Neural cell (in vitro differentiated cells): ENCODE results near the gene HIVEP2. TPM values are rescaled to one million over a fixed set of nuclear protein-coding genes. Genes with fewer than 3 reads are reported as not detected.

Source experiments
- H2AFZ ChIP-seq: fragments of 200-600, 300-800 bp; sonication (generic), shearing (Covaris generic); 2 replicates; pipeline ENCODE4 v1.6.0; 2014; ENCODE audit warnings: low read depth, mild to moderate bottlenecking, antibody characterized with exemption, low read length, moderate library complexity
- H3F3A ChIP-seq: fragments of 200-600 bp; shearing (Covaris generic); 2 replicates; pipeline ENCODE4 v1.6.1; 2016; ENCODE audit warnings: mild to moderate bottlenecking, moderate library complexity, mixed read lengths, antibody characterized with exemption, low read length; ENCODE audit not compliant: insufficient read depth, poor library complexity, severe bottlenecking
- H3K27ac ChIP-seq: fragments of 200-600, 300-800 bp; sonication (generic), shearing (Covaris generic); 2 replicates; pipeline ENCODE4 v1.5.1; 2014; ENCODE audit warnings: mild to moderate bottlenecking, low read length, moderate library complexity
- H3K27me3 ChIP-seq: fragments of 300-800, 200-600 bp; sonication (generic), shearing (Covaris generic); 2 replicates; pipeline ENCODE4 v1.6.0; 2014; ENCODE audit warnings: mild to moderate bottlenecking, low read depth, low read length, moderate library complexity; ENCODE audit not compliant: insufficient read depth
- H3K36me3 ChIP-seq: fragments of 300-800, 200-600 bp; sonication (generic), shearing (Covaris generic); 2 replicates; pipeline ENCODE4 v1.5.1; 2014; ENCODE audit warnings: mild to moderate bottlenecking, antibody characterized with exemption, low read length, moderate library complexity; ENCODE audit not compliant: insufficient read depth
- H3K4me2 ChIP-seq: fragments of 300-800, 200-600 bp; sonication (generic), shearing (Covaris generic); 2 replicates; pipeline ENCODE4 v1.6.0; 2014; ENCODE audit warnings: mild to moderate bottlenecking, low read length
- H3K4me3 ChIP-seq: fragments of 300-800, 200-600 bp; sonication (generic), shearing (Covaris generic); 2 replicates; pipeline ENCODE4 v1.5.1; 2014; ENCODE audit warnings: mild to moderate bottlenecking, low read length, moderate library complexity
- H3K79me2 ChIP-seq: fragments of 200-600 bp; shearing (Covaris generic); replicated peaks from 2 replicates; pipeline ENCODE4 v1.6.0; 2014; ENCODE audit warnings: mild to moderate bottlenecking, low read length, moderate library complexity; ENCODE audit not compliant: insufficient read depth
- H3K9ac ChIP-seq: fragments of 300-800, 200-600 bp; sonication (generic), shearing (Covaris generic); 2 replicates; pipeline ENCODE4 v1.6.1; 2016; ENCODE audit warnings: mild to moderate bottlenecking, low read length, mixed read lengths
- H3K9me2 ChIP-seq: fragments of 200-600 bp; shearing (Covaris generic); 2 replicates; pipeline ENCODE4 v1.6.1; 2016; ENCODE audit warnings: mild to moderate bottlenecking, low read length, mixed read lengths; ENCODE audit not compliant: insufficient read depth
- H3K9me3 ChIP-seq: fragments of 200-600, 300-800 bp; sonication (generic), shearing (Covaris generic); 2 replicates; pipeline ENCODE4 v1.6.1; 2016; ENCODE audit warnings: mild to moderate bottlenecking, mixed run types, low read length, moderate library complexity, mixed read lengths
- H4K20me1 ChIP-seq: fragments of 200-600 bp; shearing (Covaris generic); 2 replicates; pipeline ENCODE4 v1.6.1; 2016; ENCODE audit warnings: mild to moderate bottlenecking, mixed run types; ENCODE audit not compliant: insufficient read depth
- EP300 ChIP-seq: fragments of 450-650 bp; conservative IDR thresholded peaks from 2 replicates; pipeline ENCODE4 v1.6.1; 2014; ENCODE audit warnings: antibody characterized with exemption, mild to moderate bottlenecking, moderate library complexity; ENCODE audit not compliant: poor library complexity, severe bottlenecking
- EZH2 ChIP-seq: fragments of 200-600, 300-800 bp; shearing (Covaris generic), sonication (generic); IDR thresholded peaks from 2 replicates; pipeline ENCODE4 v1.6.1; 2014; ENCODE audit warnings: antibody characterized with exemption, low read length, borderline replicate concordance, mild to moderate bottlenecking; ENCODE audit not compliant: insufficient read depth, poor library complexity, severe bottlenecking
- MXI1 ChIP-seq: fragments of 450-650 bp; conservative IDR thresholded peaks from 2 replicates; pipeline ENCODE4 v1.6.1; 2014; ENCODE audit warnings: antibody characterized with exemption, mild to moderate bottlenecking; ENCODE audit not compliant: poor library complexity, severe bottlenecking
- POLR2AphosphoS5 ChIP-seq: IDR thresholded peaks from 2 replicates; pipeline ENCODE4 v1.6.1; 2012
- RAD21 ChIP-seq: fragments of 450-650 bp; conservative IDR thresholded peaks from 2 replicates; pipeline ENCODE4 v1.6.1; 2014; ENCODE audit warnings: antibody characterized with exemption, mild to moderate bottlenecking, moderate library complexity
- SMC3 ChIP-seq: fragments of 450-650 bp; conservative IDR thresholded peaks from 2 replicates; pipeline ENCODE4 v1.6.1; 2014; ENCODE audit warnings: antibody characterized with exemption, mild to moderate bottlenecking, moderate library complexity; ENCODE audit not compliant: poor library complexity
- TAF1 ChIP-seq: IDR thresholded peaks from 2 replicates; pipeline ENCODE4 v1.6.1; 2012; ENCODE audit warnings: low read depth
- polyA plus RNA-seq: library from polyadenylated mRNA; depleted of rRNA; stranded (reverse); fragments of >200 nt; gene quantifications from 2 replicates; pipeline ENCODE4 v1.2.3, GENCODE V29; 2014
- TF ChIP-seq, protein P1 (sequence below): fragments of 450-650 bp; IDR thresholded peaks from 2 replicates; pipeline ENCODE4 v1.5.1; 2014; ENCODE audit warnings: antibody characterized with exemption, mild to moderate bottlenecking, moderate library complexity; ENCODE audit not compliant: poor library complexity, severe bottlenecking
- TF ChIP-seq, protein P2 (sequence below): IDR thresholded peaks from 2 replicates; pipeline ENCODE4 v1.6.1; 2012; ENCODE audit warnings: borderline replicate concordance

Gene HIVEP2
- polyA plus RNA-seq, 1 donor from 2014 or later = 6.0 TPM

DNA sequence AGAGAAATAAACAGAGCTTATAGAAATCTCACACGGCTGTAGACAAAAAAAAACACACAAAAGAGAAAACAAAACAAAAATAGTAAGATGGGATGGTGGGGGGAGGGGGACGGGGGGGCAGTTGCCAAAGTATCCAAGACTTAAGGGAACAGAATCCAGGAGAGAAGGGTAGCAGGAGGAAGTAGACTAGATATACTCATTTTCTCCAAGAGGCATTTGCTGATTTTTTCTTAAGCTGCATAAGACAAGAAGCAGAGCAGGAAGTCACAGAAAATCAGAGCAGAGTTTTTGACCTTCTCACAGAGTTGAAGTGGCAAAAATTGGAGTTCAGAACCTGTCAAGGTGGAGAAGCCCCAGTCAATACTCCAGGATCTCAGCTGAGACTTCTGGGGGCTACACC lies 237.7 kb downstream of the HIVEP2 start:
- no peaks in the 10 kb centered on the region for H3F3A ChIP-seq
- no peaks in the 10 kb centered on the region for H4K20me1 ChIP-seq
- H3K9me2 ChIP-seq = no peaks in the 10 kb centered on the region
- no peak for TF ChIP-seq RAD21
- no peak for TF ChIP-seq EP300
- no peak for TF ChIP-seq TAF1
- TF ChIP-seq, protein P1, sequence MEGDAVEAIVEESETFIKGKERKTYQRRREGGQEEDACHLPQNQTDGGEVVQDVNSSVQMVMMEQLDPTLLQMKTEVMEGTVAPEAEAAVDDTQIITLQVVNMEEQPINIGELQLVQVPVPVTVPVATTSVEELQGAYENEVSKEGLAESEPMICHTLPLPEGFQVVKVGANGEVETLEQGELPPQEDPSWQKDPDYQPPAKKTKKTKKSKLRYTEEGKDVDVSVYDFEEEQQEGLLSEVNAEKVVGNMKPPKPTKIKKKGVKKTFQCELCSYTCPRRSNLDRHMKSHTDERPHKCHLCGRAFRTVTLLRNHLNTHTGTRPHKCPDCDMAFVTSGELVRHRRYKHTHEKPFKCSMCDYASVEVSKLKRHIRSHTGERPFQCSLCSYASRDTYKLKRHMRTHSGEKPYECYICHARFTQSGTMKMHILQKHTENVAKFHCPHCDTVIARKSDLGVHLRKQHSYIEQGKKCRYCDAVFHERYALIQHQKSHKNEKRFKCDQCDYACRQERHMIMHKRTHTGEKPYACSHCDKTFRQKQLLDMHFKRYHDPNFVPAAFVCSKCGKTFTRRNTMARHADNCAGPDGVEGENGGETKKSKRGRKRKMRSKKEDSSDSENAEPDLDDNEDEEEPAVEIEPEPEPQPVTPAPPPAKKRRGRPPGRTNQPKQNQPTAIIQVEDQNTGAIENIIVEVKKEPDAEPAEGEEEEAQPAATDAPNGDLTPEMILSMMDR = no peak
- no peak overlapping the region for H2AFZ ChIP-seq
- no peak overlapping the region for H3K4me3 ChIP-seq
- no peak overlapping the region for H3K27ac ChIP-seq
- H3K9ac ChIP-seq = no peak overlapping the region
- H3K79me2 ChIP-seq = no peaks in the 10 kb centered on the region
- H3K27me3 ChIP-seq = no peaks in the 10 kb centered on the region
- no peak overlapping the region for H3K4me2 ChIP-seq
- H3K9me3 ChIP-seq = no peaks in the 10 kb centered on the region
- H3K36me3 ChIP-seq = no peaks in the 10 kb centered on the region

DNA sequence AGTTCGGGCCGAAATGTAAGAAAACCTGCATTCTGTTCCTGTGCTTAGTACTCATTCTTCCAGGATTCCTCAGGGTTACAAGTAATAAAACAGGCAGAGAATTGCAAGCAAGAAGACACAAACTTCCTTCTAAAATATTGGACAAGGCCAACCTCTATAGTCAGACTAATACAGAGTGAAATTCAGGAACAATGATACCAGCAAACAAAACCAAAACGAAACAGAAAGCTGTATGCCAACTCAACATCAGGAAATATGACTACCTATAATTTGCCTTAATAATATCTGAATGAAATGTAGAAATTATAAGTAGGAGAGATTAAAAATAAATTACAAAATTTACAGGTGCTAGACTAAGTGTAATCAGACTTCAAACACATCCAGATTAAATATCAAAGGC lies 238.8 kb downstream of the HIVEP2 start:
- Histone ChIP-seq H3K4me2 (no peak overlapping the region), H3K4me3 (no peak overlapping the region)

DNA sequence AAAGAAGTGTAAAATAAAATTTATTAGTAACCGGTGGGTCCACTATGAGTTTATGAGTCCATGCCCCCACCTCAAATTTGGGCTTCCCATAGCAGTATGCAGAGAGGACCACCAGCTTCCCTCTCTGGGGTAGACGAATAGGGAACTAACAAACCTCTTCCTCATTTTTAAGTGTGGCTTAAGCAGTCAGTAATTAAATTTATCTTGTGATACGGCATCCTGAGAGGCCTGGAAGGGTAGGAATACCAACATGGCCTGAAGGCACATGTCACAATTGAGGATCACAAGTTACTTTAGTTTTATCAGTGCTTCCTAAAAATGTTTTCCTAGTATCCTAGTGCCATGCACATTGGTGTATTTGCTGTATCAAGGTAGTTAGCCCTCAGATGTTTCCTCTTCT lies 239.9 kb downstream of the HIVEP2 start:
- no peaks in the 10 kb centered on the region for H3K36me3 ChIP-seq
- no peak overlapping the region for H3K4me2 ChIP-seq
- no peak for TF ChIP-seq SMC3
- no peak for TF ChIP-seq EZH2
- TF ChIP-seq POLR2AphosphoS5 = no peak
- no peak for TF ChIP-seq MXI1
- no peak for TF ChIP-seq EP300
- no peak for TF ChIP-seq RAD21
- no peak for TF ChIP-seq TAF1
- TF ChIP-seq, protein P2, sequence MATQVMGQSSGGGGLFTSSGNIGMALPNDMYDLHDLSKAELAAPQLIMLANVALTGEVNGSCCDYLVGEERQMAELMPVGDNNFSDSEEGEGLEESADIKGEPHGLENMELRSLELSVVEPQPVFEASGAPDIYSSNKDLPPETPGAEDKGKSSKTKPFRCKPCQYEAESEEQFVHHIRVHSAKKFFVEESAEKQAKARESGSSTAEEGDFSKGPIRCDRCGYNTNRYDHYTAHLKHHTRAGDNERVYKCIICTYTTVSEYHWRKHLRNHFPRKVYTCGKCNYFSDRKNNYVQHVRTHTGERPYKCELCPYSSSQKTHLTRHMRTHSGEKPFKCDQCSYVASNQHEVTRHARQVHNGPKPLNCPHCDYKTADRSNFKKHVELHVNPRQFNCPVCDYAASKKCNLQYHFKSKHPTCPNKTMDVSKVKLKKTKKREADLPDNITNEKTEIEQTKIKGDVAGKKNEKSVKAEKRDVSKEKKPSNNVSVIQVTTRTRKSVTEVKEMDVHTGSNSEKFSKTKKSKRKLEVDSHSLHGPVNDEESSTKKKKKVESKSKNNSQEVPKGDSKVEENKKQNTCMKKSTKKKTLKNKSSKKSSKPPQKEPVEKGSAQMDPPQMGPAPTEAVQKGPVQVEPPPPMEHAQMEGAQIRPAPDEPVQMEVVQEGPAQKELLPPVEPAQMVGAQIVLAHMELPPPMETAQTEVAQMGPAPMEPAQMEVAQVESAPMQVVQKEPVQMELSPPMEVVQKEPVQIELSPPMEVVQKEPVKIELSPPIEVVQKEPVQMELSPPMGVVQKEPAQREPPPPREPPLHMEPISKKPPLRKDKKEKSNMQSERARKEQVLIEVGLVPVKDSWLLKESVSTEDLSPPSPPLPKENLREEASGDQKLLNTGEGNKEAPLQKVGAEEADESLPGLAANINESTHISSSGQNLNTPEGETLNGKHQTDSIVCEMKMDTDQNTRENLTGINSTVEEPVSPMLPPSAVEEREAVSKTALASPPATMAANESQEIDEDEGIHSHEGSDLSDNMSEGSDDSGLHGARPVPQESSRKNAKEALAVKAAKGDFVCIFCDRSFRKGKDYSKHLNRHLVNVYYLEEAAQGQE = no peak
- TF ChIP-seq, protein P1 = no peak
- H2AFZ ChIP-seq = no peak overlapping the region
- H3F3A ChIP-seq = no peaks in the 10 kb centered on the region
- H3K4me3 ChIP-seq = no peak overlapping the region
- H3K27me3 ChIP-seq = no peaks in the 10 kb centered on the region
- H3K9ac ChIP-seq = no peak overlapping the region
- H3K79me2 ChIP-seq = no peaks in the 10 kb centered on the region
- no peaks in the 10 kb centered on the region for H4K20me1 ChIP-seq
- no peaks in the 10 kb centered on the region for H3K9me3 ChIP-seq
- H3K9me2 ChIP-seq = no peaks in the 10 kb centered on the region
- no peak overlapping the region for H3K27ac ChIP-seq

More for the DNA sequence above, 238.8 kb downstream of the HIVEP2 start:
- Histone ChIP-seq H4K20me1 (no peaks in the 10 kb centered on the region), H3K27me3 (no peaks in the 10 kb centered on the region), H3K36me3 (no peaks in the 10 kb centered on the region), H3K27ac (no peak overlapping the region), H2AFZ (no peak overlapping the region), H3K9me3 (no peaks in the 10 kb centered on the region), H3K79me2 (no peaks in the 10 kb centered on the region), H3K9ac (no peak overlapping the region), H3F3A (no peaks in the 10 kb centered on the region), H3K9me2 (no peaks in the 10 kb centered on the region)
- TF ChIP-seq EZH2 = no peak
- no peak for TF ChIP-seq RAD21
- TF ChIP-seq TAF1 = no peak
- TF ChIP-seq SMC3 = no peak
- TF ChIP-seq POLR2AphosphoS5 = no peak
- TF ChIP-seq, protein P1 = no peak
